Gastrocnemius medialis (tissue), 4 donors: ENCODE measurements around the gene C11orf86.

Source experiments
- POLR2A ChIP-seq, 2 donors: fragments of 450-650 bp; IDR thresholded peaks; one replicate each; pipeline ENCODE4 v1.6.1; 2017; ENCODE audit warnings: antibody characterized with exemption in 2 of 2, mild to moderate bottlenecking in 2 of 2, moderate library complexity in 2 of 2
- TF ChIP-seq, protein P1 (sequence below), 5 experiments: fragments of 450-650 bp in 3 of 5; fragments of 200-600 bp in 2 of 5; sonication (generic) in 2 of 5; IDR thresholded peaks in 4 of 5; conservative IDR thresholded peaks in 1 of 5; 1 replicate in 4 of 5; 2 replicates in 1 of 5; pipeline ENCODE4 v1.5.1; 2016 to 2019; ENCODE audit warnings: antibody characterized with exemption in 5 of 5, mild to moderate bottlenecking in 3 of 5, moderate library complexity in 3 of 5

DNA sequence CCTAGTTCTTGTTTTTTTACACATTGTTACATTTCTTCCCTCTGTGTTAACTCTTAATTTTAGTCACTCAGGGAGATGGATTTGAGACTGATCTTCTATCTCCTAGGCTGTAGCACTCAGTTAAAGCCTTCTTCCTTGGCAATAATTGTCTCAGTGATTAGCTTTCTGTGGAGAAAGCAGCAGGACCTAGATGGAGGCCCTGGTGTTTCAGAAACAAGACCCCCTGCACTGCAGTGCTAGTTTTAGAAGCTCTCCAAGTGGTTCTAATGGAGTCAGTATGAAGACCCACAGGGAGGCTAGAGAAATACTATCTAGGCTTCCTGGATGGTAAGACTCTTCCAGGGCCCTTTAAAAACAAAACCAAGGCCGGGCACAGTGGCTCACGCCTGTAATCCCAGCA is 12.9 kb upstream of the C11orf86 start:
- TF ChIP-seq, protein P1, sequence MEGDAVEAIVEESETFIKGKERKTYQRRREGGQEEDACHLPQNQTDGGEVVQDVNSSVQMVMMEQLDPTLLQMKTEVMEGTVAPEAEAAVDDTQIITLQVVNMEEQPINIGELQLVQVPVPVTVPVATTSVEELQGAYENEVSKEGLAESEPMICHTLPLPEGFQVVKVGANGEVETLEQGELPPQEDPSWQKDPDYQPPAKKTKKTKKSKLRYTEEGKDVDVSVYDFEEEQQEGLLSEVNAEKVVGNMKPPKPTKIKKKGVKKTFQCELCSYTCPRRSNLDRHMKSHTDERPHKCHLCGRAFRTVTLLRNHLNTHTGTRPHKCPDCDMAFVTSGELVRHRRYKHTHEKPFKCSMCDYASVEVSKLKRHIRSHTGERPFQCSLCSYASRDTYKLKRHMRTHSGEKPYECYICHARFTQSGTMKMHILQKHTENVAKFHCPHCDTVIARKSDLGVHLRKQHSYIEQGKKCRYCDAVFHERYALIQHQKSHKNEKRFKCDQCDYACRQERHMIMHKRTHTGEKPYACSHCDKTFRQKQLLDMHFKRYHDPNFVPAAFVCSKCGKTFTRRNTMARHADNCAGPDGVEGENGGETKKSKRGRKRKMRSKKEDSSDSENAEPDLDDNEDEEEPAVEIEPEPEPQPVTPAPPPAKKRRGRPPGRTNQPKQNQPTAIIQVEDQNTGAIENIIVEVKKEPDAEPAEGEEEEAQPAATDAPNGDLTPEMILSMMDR (IDR thresholded peaks at IDR 0.05 in 4 of 5, conservative IDR thresholded peaks at IDR 0.05 in 1 of 5): no peak
- no peak for TF ChIP-seq POLR2A (IDR thresholded peaks at IDR 0.05)
